Mononuclear cell (primary cell): ENCODE measurements around the gene KAT14. TPM values are rescaled to one million over a fixed set of nuclear protein-coding genes. Genes with fewer than 3 reads are reported as not detected.

Experiments used
- H3K27me3 ChIP-seq: 2 replicates; pipeline ENCODE4 v1.6.0; 2011; ENCODE audit warnings: low read length, control low read depth; ENCODE audit not compliant: insufficient read depth
- H3K4me1 ChIP-seq: 2 replicates; pipeline ENCODE4 v1.5.1; 2011; ENCODE audit warnings: mild to moderate bottlenecking, low read length, control low read depth; ENCODE audit not compliant: insufficient read depth
- H3K4me3 ChIP-seq: 2 replicates; pipeline ENCODE4 v1.5.1; 2011; ENCODE audit warnings: mild to moderate bottlenecking, low read length, moderate library complexity
- H3K9me3 ChIP-seq: 2 replicates; pipeline ENCODE4 v1.5.1; 2011; ENCODE audit warnings: low read depth, mild to moderate bottlenecking, control low read depth, low read length
- total RNA-seq: library from RNA; depleted of rRNA; stranded (reverse); fragments of >200 nt; gene quantifications from one replicate; pipeline ENCODE4 v1.2.3, GENCODE V29; 2012

The KAT14 gene
- total RNA-seq, 1 donor: 6.4 TPM

- Histone ChIP-seq H3K9me3 (no peaks in the 10 kb centered on the region), H3K4me3 (no peak overlapping the region), H3K27me3 (no peaks in the 10 kb centered on the region), H3K4me1 (peaks cover 10% of the 10 kb centered on the region)
Observed at GRCh38 chr20:18132663-18133062, 5.0 kb upstream of the KAT14 start.

DNA sequence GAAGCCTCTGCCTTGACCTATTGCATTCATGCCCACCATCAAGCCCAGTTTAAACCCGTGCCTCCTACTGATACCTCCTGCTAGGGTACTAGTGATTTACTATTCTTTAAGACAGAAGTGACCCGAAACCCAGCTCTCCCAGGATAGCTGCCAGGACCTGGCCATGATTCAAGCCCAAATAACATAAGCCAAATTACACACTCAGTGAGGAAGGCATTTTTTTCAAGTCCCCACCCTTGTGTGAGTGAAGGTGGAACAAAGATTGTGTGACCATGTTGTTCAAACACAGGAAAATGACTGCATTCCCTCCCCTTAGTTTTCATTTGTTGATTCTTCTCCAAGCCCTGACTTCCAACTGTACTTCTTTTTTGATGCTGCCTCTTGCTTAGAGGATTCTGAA, 3.7 kb upstream of the KAT14 start:
- Histone ChIP-seq H3K9me3 (no peaks in the 10 kb centered on the region), H3K4me1 (peaks cover 14% of the 10 kb centered on the region), H3K27me3 (no peaks in the 10 kb centered on the region), H3K4me3 (no peak overlapping the region)

GRCh38 chr20:18138266-18138582, 561 bp downstream of the KAT14 start:
- Histone ChIP-seq H3K27me3 (no peaks in the 10 kb centered on the region), H3K4me1 (peaks cover 33% of the 10 kb centered on the region), H3K9me3 (no peaks in the 10 kb centered on the region), H3K4me3 (peak overlapping the region; percentile 74)

GRCh38 chr20:18138639-18139583, 1.2 kb downstream of the KAT14 start:
- Histone ChIP-seq H3K9me3 (no peaks in the 10 kb centered on the region), H3K4me1 (peaks cover 33% of the 10 kb centered on the region), H3K4me3 (peak overlapping the region; percentile 74), H3K27me3 (no peaks in the 10 kb centered on the region)

DNA sequence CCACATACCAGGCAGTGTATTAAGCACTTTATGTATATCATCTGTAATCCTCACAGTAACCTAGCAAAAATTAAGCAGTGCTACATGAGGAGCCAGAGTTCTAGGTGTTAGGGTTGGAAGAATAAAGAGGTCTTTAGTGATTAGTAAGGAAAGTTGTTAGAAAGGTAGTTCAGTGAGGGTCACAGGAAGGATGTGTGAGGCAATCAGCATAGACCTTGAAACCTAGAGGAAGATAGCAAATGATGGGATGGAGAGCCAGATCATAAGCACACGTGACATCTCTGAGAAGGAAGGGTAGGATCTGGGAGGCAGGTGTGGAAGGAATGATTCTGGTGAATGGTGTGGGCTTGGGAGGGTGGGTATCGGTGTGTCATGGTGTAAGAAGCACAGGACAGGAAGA, 2.2 kb downstream of the KAT14 start:
- H3K4me3 ChIP-seq: no peak overlapping the region
- no peaks in the 10 kb centered on the region for H3K9me3 ChIP-seq
- H3K4me1 ChIP-seq: peaks cover 33% of the 10 kb centered on the region
- no peaks in the 10 kb centered on the region for H3K27me3 ChIP-seq

- H3K27me3 ChIP-seq: no peaks in the 10 kb centered on the region
- no peak overlapping the region for H3K4me3 ChIP-seq
- no peaks in the 10 kb centered on the region for H3K9me3 ChIP-seq
- H3K4me1 ChIP-seq: peaks cover 12% of the 10 kb centered on the region
Observed at GRCh38 chr20:18144541-18145099, 7.0 kb downstream of the KAT14 start.

GRCh38 chr20:18154342-18154741, 16.7 kb downstream of the KAT14 start:
- Histone ChIP-seq H3K27me3 (no peaks in the 10 kb centered on the region), H3K9me3 (no peaks in the 10 kb centered on the region), H3K4me3 (no peak overlapping the region), H3K4me1 (no peaks in the 10 kb centered on the region)

GRCh38 chr20:18156045-18156444, 18.4 kb downstream of the KAT14 start:
- no peak overlapping the region for H3K4me3 ChIP-seq
- H3K4me1 ChIP-seq: no peaks in the 10 kb centered on the region
- no peaks in the 10 kb centered on the region for H3K9me3 ChIP-seq
- no peaks in the 10 kb centered on the region for H3K27me3 ChIP-seq

DNA sequence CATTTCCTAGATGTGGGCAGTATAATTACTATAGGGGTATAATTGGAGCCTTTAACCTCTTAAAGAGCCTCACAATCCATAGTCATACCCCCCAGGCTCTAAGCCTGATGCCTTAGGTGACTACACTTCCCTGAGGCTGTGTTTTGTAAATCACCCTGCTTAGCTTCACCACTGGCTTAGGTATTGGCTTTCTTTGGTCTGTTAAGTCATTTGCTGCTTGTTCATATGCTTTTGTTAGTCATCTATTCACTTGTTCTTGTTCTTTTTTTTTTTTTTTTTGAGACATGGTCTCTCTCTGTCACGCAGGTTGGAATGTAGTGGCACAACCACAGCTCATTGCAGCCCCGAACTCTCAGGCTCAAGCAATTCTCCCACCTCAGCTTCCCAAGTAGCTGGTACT, 26.7 kb downstream of the KAT14 start:
- no peaks in the 10 kb centered on the region for H3K27me3 ChIP-seq
- H3K9me3 ChIP-seq: no peaks in the 10 kb centered on the region
- H3K4me3 ChIP-seq: no peak overlapping the region
- H3K4me1 ChIP-seq: peaks cover 20% of the 10 kb centered on the region

GRCh38 chr20:18165553-18165952, 27.9 kb downstream of the KAT14 start:
- Histone ChIP-seq H3K4me3 (no peak overlapping the region), H3K4me1 (peaks cover 20% of the 10 kb centered on the region), H3K9me3 (no peaks in the 10 kb centered on the region), H3K27me3 (no peaks in the 10 kb centered on the region)

- H3K4me3 ChIP-seq: no peak overlapping the region
- H3K27me3 ChIP-seq: no peaks in the 10 kb centered on the region
- H3K4me1 ChIP-seq: peaks cover 20% of the 10 kb centered on the region
Observed at GRCh38 chr20:18166241-18166881, 28.7 kb downstream of the KAT14 start.

DNA sequence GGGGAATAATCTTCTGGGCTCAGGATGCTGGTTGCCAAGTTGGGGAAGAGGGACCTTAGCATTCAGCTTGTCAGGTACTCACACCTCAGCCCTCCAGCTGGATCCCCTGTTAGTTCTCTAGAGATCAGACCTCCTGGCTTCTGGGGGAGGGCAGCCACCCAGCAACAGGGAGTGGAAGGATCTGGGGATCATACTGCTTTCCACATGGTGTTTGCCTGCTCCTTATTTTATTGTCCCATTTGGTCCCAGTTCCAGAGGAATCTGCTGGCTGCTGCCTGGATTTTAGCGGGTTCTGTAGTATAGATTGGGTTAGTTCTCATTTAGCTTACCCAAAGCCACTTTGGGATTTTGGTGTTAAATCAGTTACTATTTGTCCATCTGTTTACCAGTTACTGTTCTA, 29.3 kb downstream of the KAT14 start:
- no peaks in the 10 kb centered on the region for H3K9me3 ChIP-seq
- H3K4me3 ChIP-seq: no peak overlapping the region
- H3K4me1 ChIP-seq: peaks cover 20% of the 10 kb centered on the region
- no peaks in the 10 kb centered on the region for H3K27me3 ChIP-seq

More at GRCh38 chr20:18166241-18166881, 28.7 kb downstream of the KAT14 start:
- no peaks in the 10 kb centered on the region for H3K9me3 ChIP-seq

- Histone ChIP-seq H3K27me3 (no peaks in the 10 kb centered on the region), H3K4me1 (no peaks in the 10 kb centered on the region), H3K9me3 (no peaks in the 10 kb centered on the region), H3K4me3 (no peak overlapping the region)
Observed at GRCh38 chr20:18172379-18172778, 34.7 kb downstream of the KAT14 start.

- Histone ChIP-seq H3K9me3 (no peaks in the 10 kb centered on the region), H3K4me1 (no peaks in the 10 kb centered on the region), H3K4me3 (no peak overlapping the region), H3K27me3 (no peaks in the 10 kb centered on the region)
Observed at GRCh38 chr20:18174906-18175683, 37.4 kb downstream of the KAT14 start.

GRCh38 chr20:18176318-18176785, 38.7 kb downstream of the KAT14 start:
- Histone ChIP-seq H3K27me3 (no peaks in the 10 kb centered on the region), H3K9me3 (peaks cover 6% of the 10 kb centered on the region), H3K4me3 (no peak overlapping the region), H3K4me1 (no peaks in the 10 kb centered on the region)
